B cell (primary cell): ENCODE measurements around the gene NME9. TPM values are rescaled to one million over a fixed set of nuclear protein-coding genes. Genes with fewer than 3 reads are reported as not detected.

Experiments
- ATAC-seq: fragments of 200-7000 bp; cut with Tn5 transposase; one replicate; pipeline ENCODE4 v1.10.0; 2021; ENCODE audit warnings: low read depth, mild to moderate bottlenecking, moderate number of reproducible peaks, moderate library complexity
- CTCF ChIA-PET: fragments of 350-600 bp; sonication (Branson Sonifier 250); formaldehyde crosslinking; loops from one replicate; lab custom pipeline; 2021; ENCODE audit warnings: antibody characterized with exemption, inconsistent platforms; lab: Charles Lee
- POLR2A ChIA-PET: fragments of 350-600 bp; sonication (Branson Sonifier 250); formaldehyde crosslinking; loops from one replicate; lab custom pipeline; 2021; ENCODE audit warnings: antibody characterized with exemption; lab: Charles Lee
- DNase-seq: peaks from one replicate; pipeline ENCODE4 v3.0.0; 2013
- H2AFZ ChIP-seq: 2 replicates; pipeline ENCODE4 v1.6.1; 2012; ENCODE audit warnings: mild to moderate bottlenecking, low read depth, low read length; ENCODE audit not compliant: insufficient read depth, poor library complexity, severe bottlenecking
- H3K27ac ChIP-seq, 2 donors: 1 replicate in 1 of 2; 2 replicates in 1 of 2; pipeline ENCODE4 v1.5.1; 2012 to 2013; ENCODE audit warnings: low read length in 2 of 2, mild to moderate bottlenecking in 2 of 2, moderate library complexity in 1 of 2
- H3K27me3 ChIP-seq, 4 experiments: fragments of 200-600 bp in 1 of 4; sonication (generic) in 1 of 4; replicated peaks in 1 of 4; 1 replicate in 2 of 4; 2 replicates in 2 of 4; pipeline versions ENCODE4 v1.6.1 to v1.7.0; 2013 to 2016; ENCODE audit warnings: low read length in 3 of 4, mild to moderate bottlenecking in 2 of 4, mixed read lengths in 1 of 4, moderate library complexity in 1 of 4; ENCODE audit not compliant: insufficient read depth in 4 of 4, control insufficient read depth in 3 of 4; ENCODE audit errors: control extremely low read depth in 1 of 4
- H3K36me3 ChIP-seq, 2 experiments: replicated peaks in 1 of 2; 1 replicate in 1 of 2; 2 replicates in 1 of 2; pipeline versions ENCODE4 v1.6.1 to v1.7.1; 2013; ENCODE audit warnings: low read length in 1 of 2; ENCODE audit not compliant: insufficient read depth in 2 of 2, control insufficient read depth in 1 of 2; ENCODE audit errors: control extremely low read depth in 1 of 2, extremely low read depth in 1 of 2
- H3K4me1 ChIP-seq, 2 donors: fragments of 200-600 bp in 1 of 2; sonication (generic) in 1 of 2; 1 replicate in 1 of 2; 2 replicates in 1 of 2; pipeline versions ENCODE4 v1.5.1 to v1.6.1; 2013 to 2017; ENCODE audit warnings: low read length in 2 of 2; ENCODE audit not compliant: control insufficient read depth in 2 of 2, insufficient read depth in 2 of 2
- H3K4me2 ChIP-seq: replicated peaks from 2 replicates; pipeline ENCODE3; 2012; ENCODE audit warnings: mild to moderate bottlenecking, low read depth, low read length; ENCODE audit not compliant: poor library complexity, severe bottlenecking
- H3K4me3 ChIP-seq, 5 experiments: fragments of 200-600 bp in 1 of 5; sonication (generic) in 1 of 5; 1 replicate in 3 of 5; 2 replicates in 2 of 5; pipeline versions ENCODE4 v1.5.1 to v1.7.0; 2011 to 2016; ENCODE audit warnings: low read length in 4 of 5, mild to moderate bottlenecking in 4 of 5, low read depth in 2 of 5, control low read depth in 1 of 5, moderate library complexity in 1 of 5; ENCODE audit not compliant: insufficient read depth in 1 of 5; ENCODE audit errors: control extremely low read depth in 1 of 5, extremely low read depth in 1 of 5
- H3K79me2 ChIP-seq: fragments of 200-600 bp; sonication (generic); one replicate; pipeline ENCODE4 v1.6.0; 2016; ENCODE audit warnings: low read length; ENCODE audit not compliant: control insufficient read depth, insufficient read depth
- H3K9ac ChIP-seq: fragments of 200-600 bp; sonication (generic); 2 replicates; pipeline ENCODE4 v1.6.1; 2017; ENCODE audit warnings: mild to moderate bottlenecking, low read length, moderate library complexity
- H3K9me3 ChIP-seq, 3 donors: one replicate each; pipeline versions ENCODE4 v1.6.1 to v1.7.1; 2013; ENCODE audit warnings: low read length in 2 of 3; ENCODE audit not compliant: control insufficient read depth in 2 of 3, insufficient read depth in 1 of 3; ENCODE audit errors: control extremely low read depth in 1 of 3
- H4K20me1 ChIP-seq: 2 replicates; pipeline ENCODE4 v1.6.0; 2012; ENCODE audit warnings: mild to moderate bottlenecking, low read length; ENCODE audit not compliant: insufficient read depth, control insufficient read depth, poor library complexity, severe bottlenecking
- H3K27ac Mint-ChIP-seq: one replicate; pipeline ENCODE4 v1.8.0; 2021; ENCODE audit warnings: mixed read lengths
- H3K27me3 Mint-ChIP-seq: one replicate; pipeline ENCODE4 v1.8.0; 2021; ENCODE audit warnings: mixed read lengths
- H3K4me1 Mint-ChIP-seq: one replicate; pipeline ENCODE4 v1.8.0; 2021; ENCODE audit warnings: mixed read lengths
- H3K4me3 Mint-ChIP-seq: one replicate; pipeline ENCODE4 v1.8.0; 2021; ENCODE audit warnings: mixed read lengths
- H3K9me3 Mint-ChIP-seq: one replicate; pipeline ENCODE4 v1.8.0; 2022; ENCODE audit warnings: mixed read lengths; ENCODE audit not compliant: insufficient read depth
- CTCF ChIP-seq: fragments of 200-600 bp; IDR thresholded peaks from one replicate; pipeline ENCODE4 v1.8.0; 2022; ENCODE audit warnings: antibody characterized with exemption, mild to moderate bottlenecking
- EZH2 ChIP-seq: IDR thresholded peaks from 2 replicates; pipeline ENCODE4 v1.6.1; 2012; ENCODE audit warnings: borderline replicate concordance, low read depth, mild to moderate bottlenecking, moderate library complexity, low read length; ENCODE audit not compliant: insufficient read depth, poor library complexity, severe bottlenecking
- whole genome bisulfite sequencing: methylation state at CpG from one replicate; pipeline ENCODE4 v1.1.5; 2013; ENCODE audit warnings: missing lambda C conversion rate; ENCODE audit not compliant: insufficient coverage; 5-methylcytosine and 5-hydroxymethylcytosine counted together
- intact Hi-C: fragments of 100-400 bp; cut with micrococcal nuclease; formaldehyde crosslinking; loops from one replicate; pipeline ENCODE4 v1.10.0; 2022
- polyA plus RNA-seq: library from polyadenylated mRNA; depleted of rRNA; stranded (reverse); fragments of >200 nt; gene quantifications from 2 replicates; pipeline ENCODE4 v1.2.3, GENCODE V29; 2012
- total RNA-seq, 2 donors: library from RNA; stranded (reverse); fragments of 120-200 nt in 1 of 2; gene quantifications; 1 replicate in 1 of 2; 2 replicates in 1 of 2; pipeline versions ENCODE4 v1.2.3 to v1.2.4, GENCODE V29; 2013 to 2022

Gene NME9
- total and polyA plus RNA-seq, 2 donors (not counting 1 experiment from before 2014, with no cell fraction given): not detected

- TF ChIP-seq EZH2: no peak
- no peaks in the 10 kb centered on the region for H4K20me1 ChIP-seq
- ChIA-PET POLR2A (no interaction called here), CTCF (no interaction called here)
- no peak overlapping the region for H3K4me3 ChIP-seq
- no peaks in the 10 kb centered on the region for H3K27me3 ChIP-seq
- Mint-ChIP-seq H3K4me1 (no peaks in the 10 kb centered on the region), H3K27me3 (no peaks in the 10 kb centered on the region), H3K27ac (no peak overlapping the region), H3K4me3 (no peak overlapping the region), H3K9me3 (no peaks in the 10 kb centered on the region)
- H2AFZ ChIP-seq: no peak overlapping the region
- no peak overlapping the region for H3K4me2 ChIP-seq
- WGBS: 93% methylated on average over 2 of the region's 2 CpGs
- H3K9ac ChIP-seq: no peak overlapping the region
- no peaks in the 10 kb centered on the region for H3K79me2 ChIP-seq
- H3K4me1 ChIP-seq: no peaks in the 10 kb centered on the region
- no peak for DNase-seq
- H3K36me3 ChIP-seq: peaks cover 14 to 82% of the 10 kb centered on the region in 2 experiments
- ATAC-seq: no peak
- intact Hi-C loops: no loop called here
- H3K27ac ChIP-seq: no peak overlapping the region
- no peaks in the 10 kb centered on the region for H3K9me3 ChIP-seq
Observed at GRCh38 chr3:138289260-138289659, 40.4 kb downstream of the NME9 start.

- Histone ChIP-seq H3K4me2 (no peak overlapping the region), H3K4me1 (no peaks in the 10 kb centered on the region), H3K36me3 (peaks cover 4 to 64% of the 10 kb centered on the region in 2 experiments), H2AFZ (no peak overlapping the region), H3K9me3 (no peaks in the 10 kb centered on the region), H3K27me3 (no peaks in the 10 kb centered on the region), H3K9ac (no peak overlapping the region), H3K79me2 (no peaks in the 10 kb centered on the region), H3K27ac (no peak overlapping the region), H3K4me3 (no peak overlapping the region), H4K20me1 (no peaks in the 10 kb centered on the region)
- no peaks in the 10 kb centered on the region for H3K9me3 Mint-ChIP-seq
- CTCF ChIA-PET: no interaction called here
- 93% methylated on average over 2 of the region's 2 CpGs for WGBS
- no peaks in the 10 kb centered on the region for H3K4me1 Mint-ChIP-seq
- H3K4me3 Mint-ChIP-seq: no peak overlapping the region
- no peak for TF ChIP-seq EZH2
- TF ChIP-seq CTCF: no peak
- DNase-seq (no peak), ATAC-seq (no peak)
- POLR2A ChIA-PET: no interaction called here
- intact Hi-C loops: no loop called here
- H3K27ac Mint-ChIP-seq: no peak overlapping the region
- no peaks in the 10 kb centered on the region for H3K27me3 Mint-ChIP-seq
Observed at GRCh38 chr3:138284957-138285477, 44.6 kb downstream of the NME9 start.
